Epithelial cell of esophagus (primary cell): ENCODE results near the gene CAPZB.

ENCODE experiments used
- DNase-seq: peaks from one replicate; pipeline ENCODE4 v3.0.0; 2010; ENCODE audit warnings: low read depth
- H3K4me3 ChIP-seq: 2 replicates; pipeline ENCODE4 v1.5.1; 2011; ENCODE audit warnings: mild to moderate bottlenecking, low read length, control low read depth
- TF ChIP-seq, protein P1 (sequence below): IDR thresholded peaks from 2 replicates; pipeline ENCODE4 v1.5.1; 2011; ENCODE audit warnings: low read depth, mild to moderate bottlenecking, low read length, control low read depth, inconsistent platforms; ENCODE audit not compliant: insufficient read depth; ENCODE audit errors: missing control alignments

The CAPZB gene

DNA sequence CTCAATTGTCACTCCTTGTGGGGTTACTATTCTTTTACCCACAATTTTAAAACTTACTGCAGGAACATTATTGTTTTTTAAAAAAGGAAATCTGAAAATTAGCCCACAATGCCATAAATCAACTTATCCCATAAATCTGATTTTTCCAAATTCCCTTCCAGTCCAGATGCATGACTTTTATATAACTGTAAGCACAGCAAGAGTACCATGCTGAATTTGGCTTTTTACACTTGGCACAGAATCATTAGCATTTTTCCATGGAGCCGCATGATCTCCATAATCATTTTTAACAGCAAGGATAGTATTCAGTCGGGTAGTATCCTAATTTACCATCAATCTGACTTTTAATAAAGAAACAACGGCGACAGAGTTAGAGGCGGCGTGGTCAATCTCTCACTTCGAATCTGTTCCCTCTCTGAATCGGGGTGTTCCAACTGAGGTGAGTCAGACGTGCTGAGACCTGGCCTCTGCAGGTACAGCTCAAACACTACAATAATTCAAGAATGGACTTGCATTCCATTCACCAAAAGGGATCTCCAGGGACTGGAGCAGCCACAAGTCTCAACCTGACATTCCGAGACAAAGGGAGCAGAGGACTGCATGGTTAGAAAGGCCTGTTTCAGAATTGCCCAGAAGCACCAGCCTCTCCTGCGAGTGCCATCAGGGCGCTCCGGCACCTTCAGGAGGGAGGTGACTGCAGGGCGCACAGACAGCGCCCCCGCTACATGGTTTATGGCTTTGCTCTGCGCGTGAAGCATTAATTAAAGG is 124.3 kb downstream of the CAPZB start:
- TF ChIP-seq, protein P1, sequence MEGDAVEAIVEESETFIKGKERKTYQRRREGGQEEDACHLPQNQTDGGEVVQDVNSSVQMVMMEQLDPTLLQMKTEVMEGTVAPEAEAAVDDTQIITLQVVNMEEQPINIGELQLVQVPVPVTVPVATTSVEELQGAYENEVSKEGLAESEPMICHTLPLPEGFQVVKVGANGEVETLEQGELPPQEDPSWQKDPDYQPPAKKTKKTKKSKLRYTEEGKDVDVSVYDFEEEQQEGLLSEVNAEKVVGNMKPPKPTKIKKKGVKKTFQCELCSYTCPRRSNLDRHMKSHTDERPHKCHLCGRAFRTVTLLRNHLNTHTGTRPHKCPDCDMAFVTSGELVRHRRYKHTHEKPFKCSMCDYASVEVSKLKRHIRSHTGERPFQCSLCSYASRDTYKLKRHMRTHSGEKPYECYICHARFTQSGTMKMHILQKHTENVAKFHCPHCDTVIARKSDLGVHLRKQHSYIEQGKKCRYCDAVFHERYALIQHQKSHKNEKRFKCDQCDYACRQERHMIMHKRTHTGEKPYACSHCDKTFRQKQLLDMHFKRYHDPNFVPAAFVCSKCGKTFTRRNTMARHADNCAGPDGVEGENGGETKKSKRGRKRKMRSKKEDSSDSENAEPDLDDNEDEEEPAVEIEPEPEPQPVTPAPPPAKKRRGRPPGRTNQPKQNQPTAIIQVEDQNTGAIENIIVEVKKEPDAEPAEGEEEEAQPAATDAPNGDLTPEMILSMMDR: peak; percentile 5
- H3K4me3 ChIP-seq: no peak overlapping the region
- peak; percentile 98 for DNase-seq

DNA sequence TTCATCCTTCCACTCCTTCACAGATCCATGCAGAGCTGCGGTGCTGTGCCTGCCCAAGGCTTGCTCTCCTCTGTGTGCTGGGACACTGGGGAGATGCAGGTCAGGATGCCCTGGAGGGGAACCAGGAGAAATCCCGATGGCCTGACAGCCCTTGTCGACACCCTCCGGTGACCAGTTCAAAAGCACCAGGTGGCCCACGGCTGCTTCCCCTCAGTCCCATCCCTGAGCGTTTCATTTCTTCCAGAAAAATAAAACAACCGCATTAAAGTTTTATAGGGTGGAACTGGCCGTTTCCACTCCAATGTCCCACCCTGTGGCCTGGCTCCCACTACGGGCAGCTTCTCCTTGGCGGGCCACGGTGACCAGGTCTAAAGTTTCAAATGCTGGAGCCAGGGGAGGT is 124.9 kb downstream of the CAPZB start:
- no peak overlapping the region for H3K4me3 ChIP-seq
- TF ChIP-seq, protein P1: no peak
- DNase-seq: no peak

DNA sequence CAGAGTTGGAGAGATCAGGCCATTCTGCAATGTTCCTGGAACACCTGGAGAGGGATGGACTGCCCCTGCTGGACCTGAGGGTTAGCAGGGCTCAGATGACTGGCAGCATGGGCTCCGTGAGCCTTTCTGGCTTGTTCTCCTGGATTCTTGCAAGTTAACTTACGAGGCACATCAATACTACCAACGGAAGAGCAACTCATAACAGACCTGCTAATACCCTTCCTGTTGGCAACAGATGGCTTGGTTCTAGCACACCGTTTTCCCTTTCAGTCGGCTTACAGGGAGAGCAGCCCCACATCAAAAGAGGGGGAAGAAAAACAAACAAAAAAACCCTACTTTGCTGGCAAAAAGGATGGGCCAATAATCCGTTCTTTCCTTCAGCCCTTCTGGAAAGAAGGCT is 125.3 kb downstream of the CAPZB start:
- H3K4me3 ChIP-seq: no peak overlapping the region
- DNase-seq: no peak
- TF ChIP-seq, protein P1: no peak

DNA sequence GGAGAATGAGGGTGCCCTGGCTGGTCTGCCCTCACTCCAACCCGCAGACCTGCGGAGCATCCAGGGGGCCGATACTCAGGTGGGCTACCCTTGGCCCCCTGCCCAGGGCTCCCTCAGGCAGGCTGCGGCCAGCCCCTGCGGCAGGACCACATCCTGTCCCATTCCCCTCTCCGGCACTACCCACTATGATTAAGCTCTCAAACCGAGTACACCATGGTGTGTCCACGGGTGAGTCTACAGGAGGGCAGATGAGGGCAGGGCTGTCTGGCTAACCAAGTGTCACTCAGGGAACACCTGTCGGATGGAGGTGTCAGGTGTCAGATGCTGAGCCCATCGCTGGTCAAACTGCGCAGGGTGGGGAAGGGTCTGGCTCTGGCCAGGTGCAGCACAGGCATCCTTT is 126.0 kb downstream of the CAPZB start:
- no peak for DNase-seq
- no peak overlapping the region for H3K4me3 ChIP-seq
- TF ChIP-seq, protein P1: no peak

DNA sequence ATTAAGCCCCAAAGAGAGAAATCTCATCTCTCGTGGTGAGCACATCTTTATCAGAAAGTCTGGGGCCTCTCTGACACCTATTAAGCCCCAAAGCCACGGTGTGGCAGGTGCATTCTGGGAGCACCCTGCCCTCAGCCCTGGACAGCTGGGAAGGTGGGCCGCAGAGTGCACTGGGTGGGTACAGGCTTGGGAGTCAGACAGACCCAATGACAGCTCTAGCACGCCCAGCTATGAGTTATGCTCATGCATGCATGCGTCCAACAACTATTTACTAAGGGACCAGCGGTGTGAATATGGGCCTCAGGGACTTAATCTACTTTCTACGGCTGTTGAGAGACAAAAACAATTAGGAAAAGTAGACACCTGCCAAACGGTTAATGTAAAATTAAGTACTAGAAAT is 126.6 kb downstream of the CAPZB start:
- DNase-seq: no peak
- TF ChIP-seq, protein P1: no peak
- no peak overlapping the region for H3K4me3 ChIP-seq

DNA sequence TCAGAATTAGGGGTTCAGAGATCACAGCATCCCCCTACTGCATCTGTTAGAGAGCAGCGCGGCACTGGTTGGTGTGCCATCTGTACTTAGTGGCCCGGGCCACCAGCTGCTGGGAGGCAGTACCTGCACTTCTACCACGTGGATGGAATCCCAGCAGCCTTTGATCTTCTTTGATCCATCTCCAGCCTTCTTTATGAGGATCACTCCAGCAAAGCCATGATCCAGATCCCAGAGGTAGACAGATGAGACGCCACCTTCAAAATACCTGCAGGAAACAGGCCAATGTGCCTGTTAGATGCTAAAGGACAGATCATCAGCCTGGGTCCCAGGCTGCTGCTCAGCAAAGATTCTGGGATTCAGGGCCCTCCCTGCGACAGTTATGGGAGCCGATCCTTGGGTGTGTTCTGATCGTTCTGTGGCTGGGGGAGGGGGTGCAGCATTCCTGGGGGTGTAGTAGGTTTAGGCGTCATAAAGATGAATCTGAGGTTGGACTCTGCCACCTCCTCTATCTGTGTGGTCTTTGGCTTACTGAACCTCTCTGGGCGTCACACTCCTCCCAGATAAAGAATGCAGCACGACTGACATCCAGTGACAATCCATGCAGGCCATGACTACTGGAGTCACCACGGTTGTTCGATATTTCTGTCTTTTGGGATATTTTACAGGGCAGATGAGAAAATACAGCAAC is 127.9 kb downstream of the CAPZB start:
- TF ChIP-seq, protein P1: no peak
- no peak overlapping the region for H3K4me3 ChIP-seq
- no peak for DNase-seq
